ENCODE data around the gene LGALS8. TPM values are rescaled to one million over a fixed set of nuclear protein-coding genes. Genes with fewer than 3 reads are reported as not detected.

Gene LGALS8
- total RNA-seq, 2 donors from 2014 or later = 11.4 to 15.0 TPM

DNA sequence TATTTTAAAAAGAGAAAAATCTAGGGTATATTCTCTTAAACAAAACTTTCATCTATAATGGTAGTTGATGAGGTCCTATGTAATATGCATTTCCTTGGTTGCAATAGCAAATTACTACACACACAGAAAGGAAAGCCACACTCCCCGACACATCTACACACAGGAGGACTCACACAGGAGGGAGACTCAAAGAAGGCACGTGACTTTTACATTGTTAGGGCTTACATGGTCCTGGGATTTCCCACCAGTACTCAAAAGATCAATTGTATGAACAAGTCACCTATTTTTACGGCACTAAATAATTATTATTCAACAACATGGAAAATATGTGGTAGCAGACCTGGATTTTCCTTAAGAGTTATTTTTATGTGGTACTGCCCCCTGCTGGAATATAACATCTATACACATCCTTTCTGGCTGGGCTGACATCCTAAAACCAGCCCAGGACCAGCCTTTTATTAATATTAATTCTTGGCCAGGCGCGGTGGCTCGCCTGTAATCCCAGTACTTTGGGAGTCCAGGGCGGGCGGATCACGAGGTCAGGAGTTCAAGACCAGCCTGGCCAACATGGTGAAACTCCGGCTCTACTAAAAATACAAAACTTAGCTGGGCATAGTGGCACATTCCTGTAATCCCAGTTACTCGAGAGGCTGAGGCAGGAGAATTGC, 33.9 kb upstream of the LGALS8 start:
- H3K9me3 ChIP-seq (ENCODE audit: control insufficient read depth, low read length) = no peaks in the 10 kb centered on the region
- peaks cover 5% of the 10 kb centered on the region for H3K4me1 Mint-ChIP-seq
- DNase-seq = peak; percentile 45
- TF ChIP-seq, protein P1, sequence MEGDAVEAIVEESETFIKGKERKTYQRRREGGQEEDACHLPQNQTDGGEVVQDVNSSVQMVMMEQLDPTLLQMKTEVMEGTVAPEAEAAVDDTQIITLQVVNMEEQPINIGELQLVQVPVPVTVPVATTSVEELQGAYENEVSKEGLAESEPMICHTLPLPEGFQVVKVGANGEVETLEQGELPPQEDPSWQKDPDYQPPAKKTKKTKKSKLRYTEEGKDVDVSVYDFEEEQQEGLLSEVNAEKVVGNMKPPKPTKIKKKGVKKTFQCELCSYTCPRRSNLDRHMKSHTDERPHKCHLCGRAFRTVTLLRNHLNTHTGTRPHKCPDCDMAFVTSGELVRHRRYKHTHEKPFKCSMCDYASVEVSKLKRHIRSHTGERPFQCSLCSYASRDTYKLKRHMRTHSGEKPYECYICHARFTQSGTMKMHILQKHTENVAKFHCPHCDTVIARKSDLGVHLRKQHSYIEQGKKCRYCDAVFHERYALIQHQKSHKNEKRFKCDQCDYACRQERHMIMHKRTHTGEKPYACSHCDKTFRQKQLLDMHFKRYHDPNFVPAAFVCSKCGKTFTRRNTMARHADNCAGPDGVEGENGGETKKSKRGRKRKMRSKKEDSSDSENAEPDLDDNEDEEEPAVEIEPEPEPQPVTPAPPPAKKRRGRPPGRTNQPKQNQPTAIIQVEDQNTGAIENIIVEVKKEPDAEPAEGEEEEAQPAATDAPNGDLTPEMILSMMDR (conservative IDR thresholded peaks at IDR 0.05) = peak; percentile 83
- H3K4me1 ChIP-seq (ENCODE audit: control insufficient read depth, insufficient read depth, low read length) = no peaks in the 10 kb centered on the region
- H3K27me3 ChIP-seq (ENCODE audit: control insufficient read depth, insufficient read depth, low read length, poor library complexity, severe bottlenecking) = no peaks in the 10 kb centered on the region
- H3K27ac ChIP-seq (ENCODE audit: low read depth, low read length) = no peak overlapping the region
- H3K27me3 Mint-ChIP-seq (ENCODE audit: insufficient read depth) = no peaks in the 10 kb centered on the region
- 60 to 63% methylated on average over 9 to 10 of the region's 11 CpGs for WGBS, 2 experiments (ENCODE audit: insufficient coverage in 1 of 2, insufficient read length in 1 of 2)
- no peaks in the 10 kb centered on the region for H3K36me3 Mint-ChIP-seq (ENCODE audit: low read depth)
- no peak overlapping the region for H3K4me3 ChIP-seq (ENCODE audit: low read length)
- no peak overlapping the region for H3K27ac Mint-ChIP-seq
- no peak overlapping the region for H3K4me3 Mint-ChIP-seq
- no peak overlapping the region for H3K9ac ChIP-seq (ENCODE audit: extremely low read depth, low read length, poor library complexity, severe bottlenecking)
- H3K9me3 Mint-ChIP-seq = no peaks in the 10 kb centered on the region
- H3K36me3 ChIP-seq (ENCODE audit: control insufficient read depth, insufficient read depth, low read length) = no peaks in the 10 kb centered on the region

DNA sequence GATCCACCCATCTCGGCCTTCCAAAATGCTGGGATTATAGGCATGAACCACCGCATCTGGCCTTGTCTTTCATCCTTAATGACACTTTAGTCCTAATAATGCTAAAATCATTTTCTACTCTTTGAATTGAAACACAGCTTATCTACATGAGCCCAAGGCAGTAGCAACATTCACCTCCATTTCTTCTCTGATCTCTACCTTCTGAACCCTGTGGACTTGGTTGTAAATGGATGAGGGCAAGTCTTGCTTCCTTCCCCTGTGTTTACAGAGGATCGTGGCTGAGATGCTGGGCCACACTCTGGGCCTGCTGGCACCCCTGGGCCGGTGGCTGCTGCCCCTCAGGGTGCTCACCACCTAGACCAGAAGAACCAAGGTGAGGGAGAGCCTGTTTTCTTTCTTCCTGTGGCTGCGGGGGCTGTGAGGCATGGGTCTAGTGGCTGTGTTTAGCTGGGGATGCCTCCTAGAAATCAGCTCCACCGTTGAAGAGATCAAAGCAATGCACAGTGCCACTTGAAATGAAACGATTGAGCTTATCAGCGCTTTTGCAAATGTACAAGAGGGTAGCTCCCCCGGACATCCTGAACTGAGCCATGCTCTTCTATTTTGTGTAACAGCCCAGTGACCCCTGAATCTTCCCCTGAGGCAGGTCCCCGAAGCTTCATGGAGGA, 32.2 kb upstream of the LGALS8 start:
- H3K27ac Mint-ChIP-seq = no peak overlapping the region
- WGBS, 2 experiments (ENCODE audit: insufficient coverage in 1 of 2, insufficient read length in 1 of 2) = 93 to 94% methylated on average over 8 to 10 of the region's 10 CpGs
- H3K36me3 Mint-ChIP-seq (ENCODE audit: low read depth) = no peaks in the 10 kb centered on the region
- H3K4me1 ChIP-seq (ENCODE audit: control insufficient read depth, insufficient read depth, low read length) = no peaks in the 10 kb centered on the region
- TF ChIP-seq, protein P1 (conservative IDR thresholded peaks at IDR 0.05) = no peak
- no peaks in the 10 kb centered on the region for H3K27me3 ChIP-seq (ENCODE audit: control insufficient read depth, insufficient read depth, low read length, poor library complexity, severe bottlenecking)
- peaks cover 1% of the 10 kb centered on the region for H3K27me3 Mint-ChIP-seq (ENCODE audit: insufficient read depth)
- no peak overlapping the region for H3K4me3 Mint-ChIP-seq
- no peaks in the 10 kb centered on the region for H3K9me3 Mint-ChIP-seq
- H3K4me1 Mint-ChIP-seq = peaks cover 5% of the 10 kb centered on the region
- no peak overlapping the region for H3K9ac ChIP-seq (ENCODE audit: extremely low read depth, low read length, poor library complexity, severe bottlenecking)
- no peaks in the 10 kb centered on the region for H3K9me3 ChIP-seq (ENCODE audit: control insufficient read depth, low read length)
- no peak overlapping the region for H3K4me3 ChIP-seq (ENCODE audit: low read length)
- no peaks in the 10 kb centered on the region for H3K36me3 ChIP-seq (ENCODE audit: control insufficient read depth, insufficient read depth, low read length)
- DNase-seq = no peak
- H3K27ac ChIP-seq (ENCODE audit: low read depth, low read length) = no peak overlapping the region

DNA sequence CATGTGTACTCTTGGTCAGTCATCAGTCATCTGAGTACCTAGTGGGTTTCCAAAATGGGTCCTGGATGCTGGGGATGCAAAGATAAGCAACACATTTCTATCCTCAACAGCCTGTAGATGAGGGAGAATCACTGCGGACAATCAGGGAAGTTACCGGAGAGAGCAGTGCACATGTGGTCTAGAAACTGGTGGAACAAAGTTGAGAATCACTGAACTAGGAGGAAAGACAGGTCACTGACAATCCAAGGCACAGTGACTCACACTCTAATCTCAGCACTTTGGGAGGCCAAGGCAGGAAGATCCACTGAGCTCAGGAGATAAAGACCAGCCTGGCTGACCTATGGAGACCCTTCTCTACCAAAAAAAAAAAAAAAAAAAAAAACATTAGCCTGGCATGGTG, 31.4 kb upstream of the LGALS8 start:
- no peaks in the 10 kb centered on the region for H3K36me3 Mint-ChIP-seq (ENCODE audit: low read depth)
- Histone ChIP-seq H3K4me3 (ENCODE audit: low read length) (no peak overlapping the region), H3K27me3 (ENCODE audit: control insufficient read depth, insufficient read depth, low read length, poor library complexity, severe bottlenecking) (no peaks in the 10 kb centered on the region), H3K36me3 (ENCODE audit: control insufficient read depth, insufficient read depth, low read length) (no peaks in the 10 kb centered on the region), H3K9me3 (ENCODE audit: control insufficient read depth, low read length) (no peaks in the 10 kb centered on the region), H3K4me1 (ENCODE audit: control insufficient read depth, insufficient read depth, low read length) (no peaks in the 10 kb centered on the region), H3K9ac (ENCODE audit: extremely low read depth, low read length, poor library complexity, severe bottlenecking) (no peak overlapping the region), H3K27ac (ENCODE audit: low read depth, low read length) (no peak overlapping the region)
- no peak for DNase-seq
- no peaks in the 10 kb centered on the region for H3K9me3 Mint-ChIP-seq
- WGBS, 2 experiments (ENCODE audit: insufficient coverage in 1 of 2, insufficient read length in 1 of 2) = 92 to 100% methylated on average over 2 of the region's 2 CpGs
- H3K4me3 Mint-ChIP-seq = no peak overlapping the region
- H3K27ac Mint-ChIP-seq = no peak overlapping the region
- TF ChIP-seq, protein P1 (conservative IDR thresholded peaks at IDR 0.05) = no peak
- H3K27me3 Mint-ChIP-seq (ENCODE audit: insufficient read depth) = peaks cover 1% of the 10 kb centered on the region
- H3K4me1 Mint-ChIP-seq = peaks cover 5% of the 10 kb centered on the region
